ENCODE data around the gene LHFPL3. TPM values are rescaled to one million over a fixed set of nuclear protein-coding genes. Genes with fewer than 3 reads are reported as not detected.

LHFPL3 gene
- total RNA-seq, 1 experiment from 2014 or later: not detected

DNA sequence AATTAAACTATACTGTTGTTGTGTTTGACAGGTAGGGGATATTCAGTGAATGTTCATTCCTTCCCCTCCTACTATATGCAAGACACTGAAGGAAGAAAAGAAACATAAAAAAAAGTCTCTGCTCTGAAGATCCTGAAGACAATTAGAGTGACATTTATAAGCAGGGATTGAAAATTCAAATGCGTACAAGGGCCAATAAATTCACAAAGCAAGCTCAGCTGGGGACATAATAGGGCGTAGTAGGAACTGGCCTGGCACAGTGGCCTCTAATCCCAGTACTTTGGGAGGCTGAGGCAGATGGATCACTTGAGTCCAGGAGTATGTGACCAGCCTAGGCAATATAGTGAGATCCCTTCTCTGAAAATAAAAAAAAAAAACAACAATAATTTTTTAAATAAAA, 580.7 kb downstream of the LHFPL3 start:
- DNase-seq (ENCODE audit: low read depth, low spot score): no peak
- Histone ChIP-seq H3K9me3 (ENCODE audit: control insufficient read depth in 1 of 2, insufficient read depth in 1 of 2, low read depth in 1 of 2, low read length in 2 of 2) (no peaks in the 10 kb centered on the region), H3K27ac (ENCODE audit: low read depth, low read length) (no peak overlapping the region), H3K4me2 (ENCODE audit: low read length) (no peak overlapping the region), H3K4me1 (ENCODE audit: control insufficient read depth in 1 of 2, insufficient read depth in 2 of 2, low read length in 2 of 2) (no peaks in the 10 kb centered on the region), H2AFZ (ENCODE audit: low read depth, low read length, poor library complexity, severe bottlenecking) (no peak overlapping the region), H3K9ac (ENCODE audit: low read length) (no peak overlapping the region), H3K4me3 (replicated peaks in 1 of 2; ENCODE audit: low read depth in 1 of 2, low read length in 2 of 2) (no peak overlapping the region), H4K20me1 (ENCODE audit: insufficient read depth) (no peaks in the 10 kb centered on the region), H3K9me2 (ENCODE audit: insufficient read depth) (no peaks in the 10 kb centered on the region), H3K36me3 (ENCODE audit: control insufficient read depth in 1 of 2, insufficient read depth in 2 of 2, low read length in 2 of 2) (no peaks in the 10 kb centered on the region), H3K27me3 (ENCODE audit: insufficient read depth, low read length) (peaks cover 21% of the 10 kb centered on the region), H3K79me2 (ENCODE audit: insufficient read depth, low read length) (no peaks in the 10 kb centered on the region)
- TF ChIP-seq, protein P1, sequence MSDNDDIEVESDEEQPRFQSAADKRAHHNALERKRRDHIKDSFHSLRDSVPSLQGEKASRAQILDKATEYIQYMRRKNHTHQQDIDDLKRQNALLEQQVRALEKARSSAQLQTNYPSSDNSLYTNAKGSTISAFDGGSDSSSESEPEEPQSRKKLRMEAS (IDR thresholded peaks at IDR 0.05): no peak
- TF ChIP-seq FOSL1 (IDR thresholded peaks at IDR 0.05; ENCODE audit: low read depth): no peak
- no peak for TF ChIP-seq JUND (IDR thresholded peaks at IDR 0.05)
- no peak for TF ChIP-seq CEBPB (IDR thresholded peaks at IDR 0.05; ENCODE audit: low read depth)
- TF ChIP-seq SRF (IDR thresholded peaks at IDR 0.05; ENCODE audit: low read depth): no peak
- no peak for TF ChIP-seq RAD21 (IDR thresholded peaks at IDR 0.05; ENCODE audit: low read depth)
- no peak for TF ChIP-seq POLR2A (IDR thresholded peaks at IDR 0.05; ENCODE audit: borderline replicate concordance, extremely low read depth, insufficient read depth, insufficient read length)
- no peak for TF ChIP-seq TCF7L2 (IDR thresholded peaks at IDR 0.05; ENCODE audit: borderline replicate concordance, extremely low read depth, insufficient read depth, insufficient read length)
- no peak for TF ChIP-seq POLR2AphosphoS5 (IDR thresholded peaks at IDR 0.05; ENCODE audit: low read depth, low read length)
- no peak for TF ChIP-seq SIN3A (IDR thresholded peaks at IDR 0.05; ENCODE audit: low read depth)
- TF ChIP-seq ZBTB33 (IDR thresholded peaks at IDR 0.05; ENCODE audit: extremely low read depth, insufficient replicate concordance, low read length): no peak
- no peak for TF ChIP-seq ZNF274 (IDR thresholded peaks at IDR 0.05; ENCODE audit: low read depth, low read length)
- no peak for TF ChIP-seq YY1 (IDR thresholded peaks at IDR 0.05; ENCODE audit: extremely low read depth, insufficient replicate concordance, low read depth, low read length)
- TF ChIP-seq CTCF (IDR thresholded peaks at IDR 0.05 in 2 of 3, conservative IDR thresholded peaks at IDR 0.05 in 1 of 3; ENCODE audit: borderline replicate concordance in 1 of 3, insufficient read depth in 1 of 3, low read depth in 2 of 3, low read length in 2 of 3): no peak
- TF ChIP-seq ELF1 (IDR thresholded peaks at IDR 0.05; ENCODE audit: borderline replicate concordance, low read depth): no peak
- TF ChIP-seq SP1 (IDR thresholded peaks at IDR 0.05; ENCODE audit: low read depth): no peak
- CTCF ChIA-PET: interaction anchor here (1.7 kb wide), 1 partner anchor 25 kb away, joined by 5 read pairs; no protein-coding TSS in a partner anchor
- POLR2A ChIA-PET: no interaction called here
- ATAC-seq: no peak
- intact Hi-C loops (cut with micrococcal nuclease): no loop called here
- BruUV-seq (replicated peaks): no TSS peak
- RAD21 ChIA-PET (ENCODE audit: low non-redundant PET in 1 of 2, low total read pairs in 2 of 2, uncharacterized antibody in 2 of 2, unreplicated experiment in 2 of 2): no interaction called here
